Urinary bladder (tissue), 4 donors: ENCODE results near the gene MFAP1. TPM values are rescaled to one million over a fixed set of nuclear protein-coding genes. Genes with fewer than 3 reads are reported as not detected.
"Not testable (repeated sequence)": the region's sequence is repeated elsewhere in the genome, so short reads cannot be mapped to it uniquely, and the experiment has no call there.

Experiments used
- DNase-seq: peaks from one replicate; pipeline ENCODE4 v3.0.0-alpha.2; 2015; ENCODE audit errors: extremely low spot score
- H3K27ac ChIP-seq: one replicate; pipeline ENCODE4 v1.5.1; 2013; ENCODE audit warnings: low read depth, mild to moderate bottlenecking, moderate library complexity
- H3K36me3 ChIP-seq: one replicate; pipeline ENCODE4 v1.6.1; 2013; ENCODE audit warnings: mild to moderate bottlenecking, moderate library complexity; ENCODE audit not compliant: insufficient read depth
- H3K4me1 ChIP-seq: one replicate; pipeline ENCODE4 v1.6.1; 2013; ENCODE audit warnings: mild to moderate bottlenecking, moderate library complexity; ENCODE audit not compliant: insufficient read depth
- H3K4me3 ChIP-seq: one replicate; pipeline ENCODE4 v1.5.1; 2013; ENCODE audit warnings: low read depth, low read length
- WGBS: extraction: QIAGEN DNeasy Blood & Tissue Kit; methylation state at CpG from one replicate; pipeline ENCODE4 v1.1.7; 2013; 5-methylcytosine and 5-hydroxymethylcytosine counted together
- polyA plus RNA-seq: library from polyadenylated mRNA; stranded (reverse); fragments of 200-250 nt; gene quantifications from one replicate; pipeline ENCODE4 v1.2.3, GENCODE V29; 2013
- total RNA-seq: library from RNA; depleted of rRNA; stranded (reverse); fragments of >200 nt; gene quantifications from one replicate; pipeline ENCODE4 v1.2.3, GENCODE V29; 2014
- donor health status: healthy with polysubstance abuse.
- donor health status: healthy.

Gene MFAP1, protein sequence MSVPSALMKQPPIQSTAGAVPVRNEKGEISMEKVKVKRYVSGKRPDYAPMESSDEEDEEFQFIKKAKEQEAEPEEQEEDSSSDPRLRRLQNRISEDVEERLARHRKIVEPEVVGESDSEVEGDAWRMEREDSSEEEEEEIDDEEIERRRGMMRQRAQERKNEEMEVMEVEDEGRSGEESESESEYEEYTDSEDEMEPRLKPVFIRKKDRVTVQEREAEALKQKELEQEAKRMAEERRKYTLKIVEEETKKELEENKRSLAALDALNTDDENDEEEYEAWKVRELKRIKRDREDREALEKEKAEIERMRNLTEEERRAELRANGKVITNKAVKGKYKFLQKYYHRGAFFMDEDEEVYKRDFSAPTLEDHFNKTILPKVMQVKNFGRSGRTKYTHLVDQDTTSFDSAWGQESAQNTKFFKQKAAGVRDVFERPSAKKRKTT
- 22.4 TPM for total RNA-seq
- polyA plus RNA-seq, result 26.2 TPM

DNA sequence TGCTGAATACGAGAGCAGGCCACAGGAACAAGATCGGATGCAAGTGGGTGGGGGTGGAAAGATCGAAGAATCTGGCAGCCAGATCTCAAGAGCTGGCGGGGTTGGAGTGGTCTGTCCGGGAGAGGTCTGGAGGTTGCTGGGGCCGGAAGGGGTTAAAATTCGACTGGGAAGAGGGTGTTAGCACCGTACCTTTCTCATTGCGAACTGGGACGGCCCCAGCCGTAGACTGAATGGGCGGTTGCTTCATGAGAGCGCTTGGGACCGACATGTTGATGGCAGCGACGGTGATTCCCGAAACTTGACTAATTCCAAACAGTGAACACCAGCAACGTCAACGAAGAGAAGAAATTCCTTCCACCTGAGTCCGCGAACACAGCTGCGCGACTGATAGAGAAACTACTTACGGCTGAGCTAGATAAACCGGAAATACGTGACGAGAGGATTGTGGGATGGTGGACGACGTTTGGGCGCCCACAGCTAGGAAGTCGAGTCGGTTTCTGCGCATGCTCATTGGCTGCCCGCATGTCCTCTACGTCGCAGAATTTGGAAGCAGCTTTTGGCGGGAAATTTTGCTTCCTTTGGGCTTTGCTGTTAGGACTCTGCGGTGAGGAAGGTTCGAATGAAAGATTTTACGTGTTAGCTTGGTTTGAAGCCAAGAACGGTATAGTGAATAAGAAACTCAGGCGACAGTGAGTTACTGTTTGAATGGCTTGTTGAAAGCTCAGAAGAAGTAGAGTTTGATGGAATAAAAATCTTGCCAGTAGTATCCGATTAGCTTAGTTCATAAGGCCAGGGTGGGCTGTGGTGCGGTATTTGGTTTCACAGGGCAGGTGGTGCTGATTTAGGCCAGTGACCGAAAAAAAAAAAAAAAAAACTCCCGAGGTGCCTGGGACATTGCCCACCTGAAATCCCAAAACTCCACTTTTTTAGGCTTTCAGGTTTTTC lies at the start of gene MFAP1:
Gene MFAP1, minus strand, starts transcription at position 389 of the 945 bp plus-strand sequence. Its CDS starts 121 bp downstream, at position 268.
- peak; percentile 95 for DNase-seq
- H3K4me3 ChIP-seq, result peak within 1 kb of the TSS; percentile 70
- peak within 1 kb of the TSS; percentile 92 for H3K27ac ChIP-seq
- H3K4me1 ChIP-seq, result no peaks in the 10 kb centered on the region
- 9% methylated on average over 46 of the region's 46 CpGs for WGBS
- no peaks in the 10 kb centered on the region for H3K36me3 ChIP-seq

DNA sequence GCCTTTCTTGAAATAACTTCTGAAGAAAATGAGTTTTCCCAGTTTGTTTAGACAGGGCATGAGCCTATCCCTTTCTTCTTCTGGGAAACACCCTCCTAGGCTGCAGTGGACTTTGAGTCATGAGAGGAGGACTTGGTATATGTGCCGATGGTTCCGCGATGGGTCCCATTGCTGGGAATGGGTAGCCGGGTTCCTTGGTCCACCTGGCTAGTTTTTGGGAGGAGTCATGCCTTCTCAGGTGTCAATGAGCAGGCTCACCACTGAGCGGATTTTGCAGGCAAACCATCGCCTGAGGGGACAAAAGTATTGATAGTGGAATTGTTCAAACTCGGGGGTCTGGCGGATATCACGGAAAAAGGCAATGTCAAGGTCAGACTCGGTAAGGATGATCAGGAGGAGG lies 49.2 kb upstream of the MFAP1 start:
- no peaks in the 10 kb centered on the region for H3K4me1 ChIP-seq
- no peak overlapping the region for H3K27ac ChIP-seq
- no peak for DNase-seq
- H3K36me3 ChIP-seq, result no peaks in the 10 kb centered on the region
- no peak overlapping the region for H3K4me3 ChIP-seq
- WGBS, result 94% methylated on average over 10 of the region's 10 CpGs

DNA sequence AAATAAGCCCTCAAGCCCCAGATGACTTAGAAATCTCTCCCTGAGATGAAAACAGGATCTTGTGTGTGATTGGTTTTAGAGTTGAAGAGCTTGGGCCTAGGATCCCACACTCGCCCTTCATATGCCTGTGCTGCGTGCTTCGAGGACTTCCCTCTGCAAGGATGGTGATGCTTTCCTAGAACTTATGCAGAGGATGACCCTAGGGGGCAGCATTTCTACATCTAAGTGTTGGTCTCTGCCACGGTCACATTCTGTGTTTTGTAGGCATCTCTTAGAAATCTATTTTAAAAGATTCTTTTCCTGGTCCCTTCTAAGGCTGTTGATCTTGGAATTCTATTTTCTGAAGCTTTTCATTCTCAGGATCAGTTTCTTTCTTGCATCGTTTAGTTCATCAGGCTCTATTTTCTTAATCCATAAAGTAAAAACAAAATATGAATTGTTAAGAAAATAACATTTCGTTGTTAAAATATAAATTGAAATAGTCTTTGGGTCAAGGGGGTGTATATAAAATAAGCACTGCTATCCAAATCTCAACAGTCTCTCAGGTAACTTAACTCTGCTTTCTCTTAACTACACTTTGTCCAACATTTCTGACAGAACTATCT lies 48.0 kb upstream of the MFAP1 start:
- Histone ChIP-seq H3K4me3 (no peak overlapping the region), H3K4me1 (no peaks in the 10 kb centered on the region), H3K27ac (no peak overlapping the region), H3K36me3 (no peaks in the 10 kb centered on the region)
- WGBS, result 57% methylated on average over 6 of the region's 6 CpGs
- DNase-seq, result peak; percentile 25

DNA sequence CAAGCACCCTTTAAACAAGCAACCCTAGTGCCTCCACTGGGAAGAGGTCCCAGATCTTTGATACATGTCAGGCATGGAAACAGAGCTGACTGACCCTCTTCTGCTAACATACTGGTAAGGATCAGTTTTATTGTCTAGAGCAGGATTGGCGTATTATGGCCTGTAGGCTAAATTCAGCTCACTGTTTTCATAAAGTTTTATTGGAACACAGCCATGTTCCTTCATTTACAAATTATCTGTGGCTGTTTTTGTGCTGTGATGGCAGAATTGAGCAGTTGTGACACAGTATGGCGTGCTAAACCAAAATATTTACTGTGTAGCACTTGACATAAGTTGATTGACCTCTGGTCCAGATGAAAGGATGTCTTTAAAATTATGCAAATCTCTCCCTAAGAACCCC lies 47.3 kb upstream of the MFAP1 start:
- Histone ChIP-seq H3K36me3 (no peaks in the 10 kb centered on the region), H3K4me3 (no peak overlapping the region), H3K4me1 (no peaks in the 10 kb centered on the region), H3K27ac (no peak overlapping the region)
- WGBS, result 90% methylated on average over 2 of the region's 2 CpGs
- no peak for DNase-seq

DNA sequence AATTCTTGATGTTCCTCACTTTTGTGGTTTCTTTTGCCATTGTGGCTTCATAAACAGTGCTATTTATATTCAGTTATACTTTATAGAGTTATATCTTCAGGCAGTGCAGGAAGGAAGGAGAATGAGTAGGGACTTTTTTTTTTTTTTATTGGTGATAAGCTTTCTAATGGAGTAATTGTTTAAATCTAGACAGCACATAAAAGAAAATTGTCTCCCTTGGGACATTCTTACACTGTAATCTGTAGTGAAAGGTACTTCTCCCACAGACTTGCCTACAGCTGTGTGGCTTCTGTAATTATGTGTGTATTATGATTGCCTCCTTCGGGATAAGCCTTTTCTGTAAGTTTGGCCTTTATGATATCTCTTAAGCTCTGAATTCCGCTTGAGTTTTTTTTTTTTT lies 43.9 kb upstream of the MFAP1 start:
- H3K4me1 ChIP-seq, result no peaks in the 10 kb centered on the region
- no peak overlapping the region for H3K4me3 ChIP-seq
- WGBS, result 75% methylated on average over 2 of the region's 2 CpGs
- DNase-seq, result no peak
- H3K36me3 ChIP-seq, result no peaks in the 10 kb centered on the region
- no peak overlapping the region for H3K27ac ChIP-seq

DNA sequence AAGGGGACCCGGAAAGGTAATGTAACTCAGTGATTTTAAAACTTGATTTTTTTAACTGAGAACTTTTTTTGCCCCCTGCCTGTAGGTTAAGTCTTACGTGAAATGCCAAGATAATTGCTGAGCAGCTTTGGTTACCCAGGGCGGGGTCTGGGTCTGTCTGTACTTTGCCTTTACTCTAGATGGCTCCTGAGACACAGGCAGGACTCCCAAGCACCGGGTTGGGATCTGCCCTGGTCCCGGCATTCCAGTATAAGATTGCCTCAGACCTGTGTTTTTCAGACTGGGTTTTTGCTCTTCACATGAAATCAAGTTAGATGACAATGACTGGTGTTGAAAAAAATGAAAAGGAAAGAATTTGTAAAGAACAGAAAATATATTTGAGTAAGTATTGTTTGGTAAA lies 42.6 kb upstream of the MFAP1 start:
- 90% methylated on average over 5 of the region's 5 CpGs for WGBS
- no peak overlapping the region for H3K4me3 ChIP-seq
- no peak for DNase-seq
- H3K27ac ChIP-seq, result no peak overlapping the region
- H3K36me3 ChIP-seq, result no peaks in the 10 kb centered on the region
- H3K4me1 ChIP-seq, result no peaks in the 10 kb centered on the region

DNA sequence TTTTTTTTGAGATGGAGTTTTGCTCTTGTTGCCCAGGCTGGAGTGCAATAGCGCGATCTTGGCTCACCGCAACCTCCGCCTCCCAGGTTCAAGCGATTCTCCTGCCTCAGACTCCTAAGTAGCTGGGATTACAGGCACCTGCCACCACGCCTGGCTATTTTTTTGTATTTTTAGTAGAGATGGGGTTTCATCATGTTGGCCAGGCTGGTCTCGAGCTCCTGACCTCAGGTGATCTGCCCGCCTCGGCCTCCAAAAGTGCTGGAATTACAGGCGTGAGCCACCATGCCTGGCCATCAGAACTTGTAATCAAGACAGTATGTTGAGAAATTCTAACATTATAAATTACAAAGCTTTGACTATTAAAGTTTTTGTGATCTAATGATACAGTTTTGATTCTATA lies 42.1 kb upstream of the MFAP1 start:
- not testable (repeated sequence) for H3K27ac ChIP-seq, DNase-seq
- 97% methylated on average over 10 of the region's 10 CpGs for WGBS

DNA sequence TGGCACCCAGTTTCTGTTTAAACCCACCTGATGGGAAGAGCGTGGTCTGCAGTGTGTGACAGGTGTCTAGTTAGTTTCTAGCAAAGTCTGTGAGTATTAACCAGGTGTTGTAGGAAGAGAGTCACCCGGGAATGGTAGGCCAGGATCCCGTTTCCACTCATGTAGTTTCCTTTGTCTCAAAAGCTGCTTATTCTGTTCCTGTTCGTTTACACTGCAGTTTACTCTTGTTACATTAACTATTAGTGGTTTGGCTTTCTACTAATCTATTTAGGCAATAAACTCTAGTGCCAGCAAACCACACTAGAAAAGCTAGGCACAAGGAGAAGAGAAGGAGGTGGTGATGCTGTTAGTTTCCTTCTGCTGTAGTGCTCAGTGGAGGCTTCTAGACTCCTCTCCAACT lies 35.1 kb upstream of the MFAP1 start:
- Histone ChIP-seq H3K4me3 (no peak overlapping the region), H3K4me1 (no peaks in the 10 kb centered on the region), H3K27ac (no peak overlapping the region), H3K36me3 (peaks cover 2% of the 10 kb centered on the region)
- DNase-seq, result no peak
- WGBS, result 73% methylated on average over 4 of the region's 4 CpGs

More for the DNA sequence above, 42.1 kb upstream of the MFAP1 start:
- H3K36me3 ChIP-seq, H3K4me1 ChIP-seq, H3K4me3 ChIP-seq: not testable (repeated sequence)

DNA sequence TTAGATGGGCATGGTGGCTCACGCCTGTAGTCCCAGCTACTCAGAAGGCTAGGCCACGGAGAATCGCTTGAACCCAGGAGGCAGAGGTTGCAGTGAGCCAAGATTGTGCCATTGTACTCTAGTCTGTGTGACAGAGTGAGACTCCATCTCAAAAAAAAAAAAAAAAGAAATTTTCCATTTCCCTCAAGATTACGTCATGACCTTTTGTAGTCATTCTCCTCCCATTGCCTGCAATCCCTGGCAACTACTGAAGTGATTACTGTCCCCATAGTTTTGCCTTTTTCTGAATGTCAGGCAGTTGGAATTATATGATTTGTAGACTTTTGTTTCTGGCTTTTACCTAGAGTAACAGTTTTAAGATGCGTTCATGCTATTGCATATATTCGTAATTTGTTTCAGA lies 30.3 kb upstream of the MFAP1 start:
- Histone ChIP-seq H3K4me3 (no peak overlapping the region), H3K27ac (no peak overlapping the region), H3K4me1 (no peaks in the 10 kb centered on the region), H3K36me3 (peaks cover 5% of the 10 kb centered on the region)
- WGBS, result 95% methylated on average over 6 of the region's 6 CpGs
- no peak for DNase-seq

DNA sequence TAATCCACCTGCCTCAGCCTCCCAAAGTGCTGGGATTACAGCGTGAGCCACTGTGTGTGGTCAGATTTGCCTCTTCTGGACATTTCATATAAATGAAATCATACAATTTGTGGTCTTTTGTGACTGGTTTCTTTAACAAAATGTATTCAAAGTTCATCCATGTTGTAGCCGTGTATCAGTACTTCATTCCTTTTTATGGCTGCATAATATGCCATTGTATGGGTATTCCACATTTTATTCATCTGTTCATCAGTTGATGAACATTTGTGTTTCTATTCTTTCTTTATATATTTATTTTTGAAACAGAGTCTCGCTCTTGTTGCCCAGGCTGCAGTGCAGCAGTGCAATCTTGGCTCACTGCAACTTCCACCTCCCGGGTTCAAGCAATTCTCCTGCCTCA lies 28.1 kb upstream of the MFAP1 start:
- Histone ChIP-seq H3K27ac (no peak overlapping the region), H3K4me3 (no peak overlapping the region), H3K4me1 (no peaks in the 10 kb centered on the region), H3K36me3 (peaks cover 3% of the 10 kb centered on the region)
- whole genome bisulfite sequencing, result 99% methylated on average over 4 of the region's 4 CpGs
- no peak for DNase-seq

DNA sequence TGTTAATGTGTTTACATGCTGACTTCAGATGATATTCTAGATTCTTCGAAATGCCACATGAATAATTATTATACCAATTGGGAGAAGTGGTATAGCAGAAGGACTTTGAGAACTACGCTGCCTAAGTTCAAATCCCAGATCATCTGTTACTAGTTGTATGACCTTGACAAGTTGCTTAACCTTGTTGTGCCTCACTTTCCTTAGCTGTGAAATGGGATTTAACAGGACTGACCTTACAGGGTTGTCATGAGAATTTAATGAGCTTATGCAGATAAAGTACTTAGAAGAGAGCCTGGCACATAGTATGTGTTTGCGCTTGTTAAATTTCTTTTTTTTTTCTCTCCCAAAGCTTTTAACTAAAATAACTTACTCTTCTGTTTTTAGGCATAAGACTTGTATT lies 26.8 kb upstream of the MFAP1 start:
- WGBS, result 98% methylated on average over 3 of the region's 3 CpGs
- Histone ChIP-seq H3K36me3 (peaks cover 3% of the 10 kb centered on the region), H3K4me1 (no peaks in the 10 kb centered on the region), H3K4me3 (no peak overlapping the region), H3K27ac (no peak overlapping the region)
- no peak for DNase-seq

DNA sequence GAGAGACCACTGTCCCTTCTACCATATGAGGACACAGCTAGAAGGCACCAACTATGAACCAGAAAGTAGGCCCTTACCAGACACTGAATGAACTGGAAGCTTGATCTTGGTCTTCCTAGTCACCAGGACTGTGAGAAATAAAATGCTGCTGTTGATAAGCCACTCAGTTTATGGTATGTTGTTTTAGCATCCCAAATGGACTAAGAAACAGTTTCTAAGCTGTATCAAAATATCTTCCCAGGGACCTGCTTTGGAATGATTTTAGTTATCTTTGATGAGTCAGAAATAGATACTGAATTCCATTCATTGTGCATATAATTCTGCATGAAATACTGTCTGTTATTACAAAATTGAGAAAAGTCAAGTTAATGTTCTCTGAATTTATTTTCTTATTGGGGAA lies 20.9 kb upstream of the MFAP1 start:
- no peak overlapping the region for H3K27ac ChIP-seq
- no peak for DNase-seq
- no peaks in the 10 kb centered on the region for H3K36me3 ChIP-seq
- H3K4me1 ChIP-seq, result no peaks in the 10 kb centered on the region
- H3K4me3 ChIP-seq, result no peak overlapping the region

DNA sequence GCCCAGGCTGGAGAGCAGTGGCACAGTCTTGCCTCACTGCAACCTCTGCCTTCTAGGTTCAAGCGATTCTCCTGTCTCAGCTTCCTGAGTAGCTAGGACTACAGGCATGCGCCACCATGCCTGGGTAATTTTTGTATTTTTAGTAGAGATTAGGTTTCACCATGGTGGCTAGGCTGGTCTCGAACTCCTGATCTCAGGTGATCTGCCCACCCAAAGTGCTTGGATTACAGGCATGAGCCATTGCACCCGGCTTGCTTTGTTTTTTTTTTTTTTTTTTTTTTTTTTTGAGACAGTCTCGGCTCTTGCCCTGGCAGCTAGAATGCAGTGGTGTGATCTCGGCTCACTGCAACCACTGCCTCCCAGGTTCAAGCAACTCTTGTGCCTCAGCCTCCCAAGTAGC lies 8.0 kb upstream of the MFAP1 start:
- H3K27ac ChIP-seq, DNase-seq, H3K36me3 ChIP-seq, H3K4me1 ChIP-seq, H3K4me3 ChIP-seq: not testable (repeated sequence)
- WGBS, result 89% methylated on average over 6 of the region's 6 CpGs
